CD14-positive monocyte (primary cell): Measurements from ENCODE around the gene FBXW12. TPM values are rescaled to one million over a fixed set of nuclear protein-coding genes. Genes with fewer than 3 reads are reported as not detected.

Experiments used
- DNase-seq, 3 donors: peaks; one replicate each; pipeline ENCODE4 v3.0.0-alpha.2; 2011 to 2022
- H2AFZ ChIP-seq: 2 replicates; pipeline ENCODE4 v1.6.0; 2012; ENCODE audit warnings: mild to moderate bottlenecking, low read depth, low read length, inconsistent platforms; ENCODE audit not compliant: insufficient read depth, poor library complexity, severe bottlenecking
- H3K27ac ChIP-seq, 2 donors: 1 replicate in 1 of 2; 2 replicates in 1 of 2; pipeline ENCODE4 v1.5.1; 2012 to 2013; ENCODE audit warnings: low read length in 2 of 2, control low read depth in 1 of 2, inconsistent platforms in 1 of 2, low read depth in 1 of 2, mild to moderate bottlenecking in 1 of 2
- H3K27me3 ChIP-seq, 2 donors: one replicate each; pipeline versions ENCODE4 v1.6.0 to v1.6.1; 2011 to 2013; ENCODE audit warnings: low read length in 2 of 2; ENCODE audit not compliant: control insufficient read depth in 2 of 2, insufficient read depth in 2 of 2
- H3K36me3 ChIP-seq, 2 donors: replicated peaks in 1 of 2; 1 replicate in 1 of 2; 2 replicates in 1 of 2; pipeline versions ENCODE4 v1.5.1 to v1.6.1; 2012 to 2013; ENCODE audit warnings: low read length in 2 of 2, control low read depth in 1 of 2, inconsistent platforms in 1 of 2, mild to moderate bottlenecking in 1 of 2; ENCODE audit not compliant: insufficient read depth in 2 of 2, control insufficient read depth in 1 of 2
- H3K4me1 ChIP-seq, 2 donors: 1 replicate in 1 of 2; 2 replicates in 1 of 2; pipeline versions ENCODE4 v1.5.1 to v1.6.1; 2012 to 2013; ENCODE audit warnings: low read length in 2 of 2, control low read depth in 1 of 2, inconsistent platforms in 1 of 2, mild to moderate bottlenecking in 1 of 2, moderate library complexity in 1 of 2; ENCODE audit not compliant: insufficient read depth in 2 of 2, control insufficient read depth in 1 of 2
- H3K4me2 ChIP-seq: replicated peaks from 2 replicates; pipeline ENCODE3; 2012; ENCODE audit warnings: low read length, moderate library complexity, mild to moderate bottlenecking; ENCODE audit not compliant: poor library complexity, severe bottlenecking; ENCODE audit errors: extremely low read depth
- H3K4me3 ChIP-seq, 3 experiments: fragments of 200-600 bp in 1 of 3; sonication (generic) in 1 of 3; replicated peaks in 1 of 3; 1 replicate in 2 of 3; 2 replicates in 1 of 3; pipeline ENCODE4 v1.5.1; 2011 to 2013; ENCODE audit warnings: low read length in 3 of 3, mild to moderate bottlenecking in 3 of 3, control low read depth in 2 of 3, low read depth in 2 of 3, inconsistent platforms in 1 of 3, moderate library complexity in 1 of 3
- H3K79me2 ChIP-seq: 2 replicates; pipeline ENCODE4 v1.6.0; 2012; ENCODE audit warnings: mild to moderate bottlenecking, control low read depth, inconsistent platforms, low read length, moderate library complexity; ENCODE audit not compliant: insufficient read depth
- H3K9ac ChIP-seq: 2 replicates; pipeline ENCODE4 v1.6.0; 2017; ENCODE audit warnings: low read length, mild to moderate bottlenecking; ENCODE audit not compliant: insufficient read depth, poor library complexity, severe bottlenecking
- H3K9me3 ChIP-seq, 2 donors: replicated peaks in 1 of 2; 1 replicate in 1 of 2; 2 replicates in 1 of 2; pipeline versions ENCODE4 v1.5.1 to v1.6.1; 2012 to 2013; ENCODE audit warnings: low read length in 2 of 2, control low read depth in 1 of 2; ENCODE audit not compliant: control insufficient read depth in 1 of 2, insufficient read depth in 1 of 2
- H4K20me1 ChIP-seq: 2 replicates; pipeline ENCODE4 v1.6.0; 2012; ENCODE audit warnings: mild to moderate bottlenecking, low read length, control low read depth, moderate library complexity; ENCODE audit not compliant: insufficient read depth
- H3K27ac Mint-ChIP-seq, 7 donors: one replicate each; pipeline ENCODE4 v1.8.0; 2020; ENCODE audit warnings: mild to moderate bottlenecking in 7 of 7, mixed read lengths in 7 of 7, moderate library complexity in 6 of 7, inconsistent platforms in 2 of 7
- H3K27me3 Mint-ChIP-seq, 3 donors: one replicate each; pipeline ENCODE4 v1.8.0; 2021 to 2022; ENCODE audit warnings: low read depth in 3 of 3, mild to moderate bottlenecking in 3 of 3, mixed read lengths in 3 of 3, moderate library complexity in 3 of 3, inconsistent platforms in 1 of 3
- H3K36me3 Mint-ChIP-seq, 2 donors: one replicate each; pipeline ENCODE4 v1.8.0; 2020; ENCODE audit warnings: mixed read lengths in 2 of 2, inconsistent platforms in 1 of 2, mild to moderate bottlenecking in 1 of 2
- H3K4me1 Mint-ChIP-seq: one replicate; pipeline ENCODE4 v1.8.0; 2020; ENCODE audit warnings: mild to moderate bottlenecking, mixed read lengths
- H3K4me3 Mint-ChIP-seq, 2 donors: one replicate each; pipeline ENCODE4 v1.8.0; 2020; ENCODE audit warnings: mild to moderate bottlenecking in 2 of 2, mixed read lengths in 2 of 2, moderate library complexity in 1 of 2
- H3K9me3 Mint-ChIP-seq, 7 donors: one replicate each; pipeline ENCODE4 v1.8.0; 2020 to 2022; ENCODE audit warnings: mixed read lengths in 7 of 7, mild to moderate bottlenecking in 6 of 7, moderate library complexity in 6 of 7, inconsistent platforms in 2 of 7
- CTCF ChIP-seq: fragments of 200-600 bp; IDR thresholded peaks from one replicate; pipeline ENCODE4 v1.8.0; 2022; ENCODE audit warnings: antibody characterized with exemption, mild to moderate bottlenecking
- WGBS: methylation state at CpG from one replicate; pipeline ENCODE4 v1.1.5; 2013; ENCODE audit warnings: missing lambda C conversion rate; ENCODE audit not compliant: insufficient coverage; 5-methylcytosine and 5-hydroxymethylcytosine counted together
- intact Hi-C, 2 donors: fragments of 100-400 bp; cut with micrococcal nuclease; formaldehyde crosslinking; loops; one replicate each; pipeline versions ENCODE4 v1.15.0 to v1.15.1; 2023
- polyA plus RNA-seq, 3 donors: library from polyadenylated mRNA; depleted of rRNA in 1 of 3; unstranded in 2 of 3; stranded (reverse) in 1 of 3; fragments of 300-500 nt in 2 of 3; fragments of >200 nt in 1 of 3; fragmentation: Illumina TruSeq in 2 of 3; gene quantifications; 1 replicate in 2 of 3; 2 replicates in 1 of 3; pipeline ENCODE4 v1.2.3, GENCODE V29; 2012 to 2021

FBXW12 gene
- polyA plus RNA-seq, 3 donors, result not detected

- Histone ChIP-seq H3K4me3 (no peak overlapping the region), H3K36me3 (no peaks in the 10 kb centered on the region), H3K4me2 (no peak overlapping the region), H3K9me3 (no peaks in the 10 kb centered on the region), H3K4me1 (peaks cover 11 to 14% of the 10 kb centered on the region in 2 donors), H3K79me2 (no peaks in the 10 kb centered on the region), H2AFZ (no peak overlapping the region), H3K9ac (no peak overlapping the region), H3K27me3 (no peaks in the 10 kb centered on the region), H3K27ac (no peak overlapping the region), H4K20me1 (no peaks in the 10 kb centered on the region)
- DNase-seq, result no peak
- WGBS, result 90% methylated on average over 3 of the region's 3 CpGs
- peaks cover 20% of the 10 kb centered on the region for H3K4me1 Mint-ChIP-seq
- no peak for TF ChIP-seq CTCF
- no peaks in the 10 kb centered on the region for H3K36me3 Mint-ChIP-seq
- no peak overlapping the region for H3K4me3 Mint-ChIP-seq
- H3K9me3 Mint-ChIP-seq, result no peaks in the 10 kb centered on the region
- H3K27ac Mint-ChIP-seq, result peak overlapping the region in 1 of 7 donors; percentile 20
- intact Hi-C loops, result no loop called here
- peaks cover 2 to 5% (median 2%) of the 10 kb centered on the region in 3 donors for H3K27me3 Mint-ChIP-seq
Observed at GRCh38 chr3:48395714-48396113, 23.7 kb downstream of the FBXW12 start.

- no peak overlapping the region for H3K27ac ChIP-seq
- peak overlapping the region; percentile 27 for H2AFZ ChIP-seq
- peak overlapping the region in 1 of 2 donors; percentile 17 for H3K4me3 Mint-ChIP-seq
- WGBS, result 93% methylated on average over 7 of the region's 9 CpGs
- peak overlapping the region in 2 of 7 donors; percentile 12 to 81 for H3K27ac Mint-ChIP-seq
- no peak overlapping the region for H3K4me3 ChIP-seq
- no peak overlapping the region for H3K4me2 ChIP-seq
- DNase-seq, result no peak
- H3K79me2 ChIP-seq, result no peaks in the 10 kb centered on the region
- H3K27me3 Mint-ChIP-seq, result peaks cover 2 to 5% (median 2%) of the 10 kb centered on the region in 3 donors
- H3K9ac ChIP-seq, result peak overlapping the region; percentile 21
- H3K4me1 ChIP-seq, result peaks cover 11 to 14% of the 10 kb centered on the region in 2 donors
- H4K20me1 ChIP-seq, result no peaks in the 10 kb centered on the region
- no peak for TF ChIP-seq CTCF
- peaks cover 20% of the 10 kb centered on the region for H3K4me1 Mint-ChIP-seq
- H3K9me3 ChIP-seq, result no peaks in the 10 kb centered on the region
- H3K9me3 Mint-ChIP-seq, result no peaks in the 10 kb centered on the region
- H3K27me3 ChIP-seq, result no peaks in the 10 kb centered on the region
- no peaks in the 10 kb centered on the region for H3K36me3 Mint-ChIP-seq
- intact Hi-C loops, result no loop called here
- no peaks in the 10 kb centered on the region for H3K36me3 ChIP-seq
Observed at GRCh38 chr3:48397767-48398681, 26.0 kb downstream of the FBXW12 start.
